HEK293T (cell line): Measurements from ENCODE around the gene GNB4.

Experiments
- CTCF ChIA-PET: fragments of 350-600 bp; formaldehyde crosslinking; extraction: SDS; loops from one replicate; lab custom pipeline; 2021; ENCODE audit warnings: antibody characterized with exemption, inconsistent platforms; lab: Yijun Ruan, JAX
- POLR2A ChIA-PET: fragments of 350-600 bp; formaldehyde crosslinking; extraction: SDS; loops from one replicate; lab custom pipeline; 2020; ENCODE audit warnings: antibody characterized with exemption, inconsistent platforms; lab: Yijun Ruan, JAX
- DNase-seq: peaks from one replicate; pipeline ENCODE4 v3.0.0; 2012; ENCODE audit warnings: mixed read lengths; ENCODE audit errors: extremely low spot score
- ARNT ChIP-seq: fragments of 450-650 bp; IDR thresholded peaks from 2 replicates; pipeline ENCODE4 v1.6.1; 2017; ENCODE audit warnings: mild to moderate bottlenecking
- BHLHE40 ChIP-seq: fragments of 450-650 bp; IDR thresholded peaks from 2 replicates; pipeline ENCODE4 v1.6.1; 2016; ENCODE audit warnings: mild to moderate bottlenecking, moderate library complexity, borderline replicate concordance
- CTBP1 ChIP-seq: fragments of 450-650 bp; IDR thresholded peaks from 2 replicates; pipeline ENCODE4 v1.6.1; 2016; ENCODE audit warnings: borderline replicate concordance
- ELF4 ChIP-seq: fragments of 450-650 bp; IDR thresholded peaks from 2 replicates; pipeline ENCODE4 v1.6.1; 2017; ENCODE audit warnings: antibody characterized with exemption
- FOXA1 ChIP-seq: fragments of 450-650 bp; IDR thresholded peaks from 2 replicates; pipeline ENCODE4 v1.6.1; 2016; ENCODE audit warnings: mild to moderate bottlenecking
- FOXK2 ChIP-seq: fragments of 450-650 bp; IDR thresholded peaks from 2 replicates; pipeline ENCODE4 v1.6.1; 2016; ENCODE audit warnings: mild to moderate bottlenecking
- FOXM1 ChIP-seq: fragments of 450-650 bp; IDR thresholded peaks from 2 replicates; pipeline ENCODE4 v1.6.1; 2017; ENCODE audit warnings: mild to moderate bottlenecking, borderline replicate concordance
- HDGF ChIP-seq: fragments of 450-650 bp; IDR thresholded peaks from 2 replicates; pipeline ENCODE4 v1.6.1; 2017; ENCODE audit warnings: antibody characterized with exemption, borderline replicate concordance
- L3MBTL2 ChIP-seq: fragments of 450-650 bp; conservative IDR thresholded peaks from 2 replicates; pipeline ENCODE4 v1.6.1; 2016; ENCODE audit warnings: mild to moderate bottlenecking
- LEF1 ChIP-seq: fragments of 450-650 bp; IDR thresholded peaks from 2 replicates; pipeline ENCODE4 v1.6.1; 2017; ENCODE audit warnings: mild to moderate bottlenecking, borderline replicate concordance
- NFRKB ChIP-seq: fragments of 450-650 bp; IDR thresholded peaks from 2 replicates; pipeline ENCODE4 v1.6.1; 2016; ENCODE audit warnings: mild to moderate bottlenecking, moderate library complexity
- PKNOX1 ChIP-seq: fragments of 450-650 bp; IDR thresholded peaks from 2 replicates; pipeline ENCODE4 v1.6.1; 2016
- SP1 ChIP-seq: fragments of 450-650 bp; IDR thresholded peaks from 2 replicates; pipeline ENCODE4 v1.6.1; 2017
- SUZ12 ChIP-seq: fragments of 450-650 bp; IDR thresholded peaks from 2 replicates; pipeline ENCODE4 v1.6.1; 2016; ENCODE audit warnings: mild to moderate bottlenecking
- TARDBP ChIP-seq: fragments of 450-650 bp; IDR thresholded peaks from 2 replicates; pipeline ENCODE4 v1.6.1; 2016
- ZNF384 ChIP-seq: fragments of 450-650 bp; IDR thresholded peaks from 2 replicates; pipeline ENCODE4 v1.6.1; 2016

The GNB4 gene

GRCh38 chr3:179450901-179451264, 387 bp downstream of the GNB4 start:
- POLR2A ChIA-PET = interaction anchor here (0.8 to 1.5 kb wide), 6 partner anchors 9 to 127 kb away, joined by 3 to 7 read pairs (median 4); partner anchors contain the start of gene ACTL6A
- CTCF ChIA-PET = no interaction called here
- peak; percentile 9 for DNase-seq
- TF ChIP-seq ELF4 (no peak), HDGF (no peak), FOXK2 (no peak), SP1 (no peak), PKNOX1 (no peak), FOXA1 (no peak), TARDBP (no peak), ZNF384 (no peak), ARNT (no peak), L3MBTL2 (no peak), FOXM1 (no peak)

- ChIA-PET POLR2A (interaction anchor here (1.2 to 1.5 kb wide), 2 partner anchors 10 to 21 kb away, joined by 3 to 7 read pairs; no protein-coding TSS in a partner anchor), CTCF (no interaction called here)
- no peak for TF ChIP-seq TARDBP
- TF ChIP-seq FOXM1 = no peak
- no peak for TF ChIP-seq SP1
- no peak for TF ChIP-seq BHLHE40
- no peak for TF ChIP-seq PKNOX1
- no peak for TF ChIP-seq NFRKB
- no peak for TF ChIP-seq CTBP1
- no peak for TF ChIP-seq L3MBTL2
- TF ChIP-seq ZNF384 = no peak
- no peak for TF ChIP-seq FOXA1
- TF ChIP-seq ELF4 = no peak
- TF ChIP-seq SUZ12 = no peak
- TF ChIP-seq LEF1 = no peak
- no peak for TF ChIP-seq ARNT
- no peak for TF ChIP-seq FOXK2
- TF ChIP-seq HDGF = no peak
- no peak for DNase-seq
These were observed 989 bp downstream of the GNB4 start for GRCh38 chr3:179450261-179450701.

DNA sequence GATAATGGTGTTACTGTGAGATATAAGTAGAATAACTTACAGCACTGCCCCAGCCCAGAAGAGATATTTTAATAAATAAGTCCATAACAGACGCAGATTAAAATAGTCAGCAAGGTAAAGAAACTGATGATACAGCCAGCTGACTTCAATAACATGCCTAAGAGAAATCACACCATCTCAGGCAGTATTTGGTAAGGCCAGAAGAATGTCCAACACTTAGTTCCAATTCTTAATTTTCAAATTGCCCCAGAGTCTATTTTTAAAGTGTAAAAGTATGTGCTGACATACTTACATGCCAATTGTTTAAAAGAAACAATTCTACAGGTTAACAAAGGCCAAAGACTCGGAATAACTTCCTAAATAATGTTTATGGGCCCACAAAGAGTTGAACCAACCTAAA, 1.6 kb downstream of the GNB4 start:
- no peak for TF ChIP-seq FOXA1
- POLR2A ChIA-PET = no interaction called here
- CTCF ChIA-PET = no interaction called here
- no peak for DNase-seq

GRCh38 chr3:179447251-179447650, 4.0 kb downstream of the GNB4 start:
- DNase-seq = no peak
- TF ChIP-seq L3MBTL2 (no peak), PKNOX1 (no peak), TARDBP (no peak), ZNF384 (no peak), ARNT (no peak)
- POLR2A ChIA-PET = no interaction called here
- CTCF ChIA-PET = interaction anchor here (0.6 kb wide), 1 partner anchor 57 kb away, joined by 3 read pairs; no protein-coding TSS in a partner anchor

GRCh38 chr3:179446501-179446900, 4.8 kb downstream of the GNB4 start:
- no peak for DNase-seq
- TF ChIP-seq NFRKB (no peak), FOXM1 (no peak), FOXA1 (no peak), TARDBP (no peak), SUZ12 (no peak), PKNOX1 (no peak), LEF1 (no peak), SP1 (no peak), CTBP1 (no peak), ELF4 (no peak), ARNT (no peak), FOXK2 (no peak), L3MBTL2 (no peak), HDGF (no peak), BHLHE40 (no peak), ZNF384 (no peak)
- POLR2A ChIA-PET = no interaction called here
- CTCF ChIA-PET = interaction anchor here (0.5 to 0.6 kb wide), 2 partner anchors 13 to 110 kb away, joined by 3 read pairs; no protein-coding TSS in a partner anchor

GRCh38 chr3:179438841-179439240, 12.4 kb downstream of the GNB4 start:
- CTCF ChIA-PET = no interaction called here
- no peak for DNase-seq
- no peak for TF ChIP-seq L3MBTL2
- TF ChIP-seq FOXA1 = no peak
- no peak for TF ChIP-seq FOXM1
- TF ChIP-seq BHLHE40 = no peak
- no peak for TF ChIP-seq SUZ12
- no peak for TF ChIP-seq ARNT
- no peak for TF ChIP-seq PKNOX1
- TF ChIP-seq ELF4 = no peak
- no peak for TF ChIP-seq HDGF
- no peak for TF ChIP-seq ZNF384
- no peak for TF ChIP-seq LEF1
- TF ChIP-seq NFRKB = no peak
- no peak for TF ChIP-seq TARDBP
- no peak for TF ChIP-seq SP1
- TF ChIP-seq CTBP1 = no peak
- POLR2A ChIA-PET = no interaction called here
